D721Med (cell line): Measurements from ENCODE around the gene MAMSTR.
A peak's percentile ranks its signal among the peaks of the same experiment; 100 is the strongest.

Source experiments
- DNase-seq: peaks from one replicate; pipeline ENCODE4 v3.0.0; 2011; ENCODE audit warnings: low spot score; ENCODE audit not compliant: insufficient read length
- FAIRE-seq: peaks from 2 replicates; lab custom pipeline; 2011; peaks lifted over from hg19 to GRCh38; lab: Jason Lieb, UNC
- CTCF ChIP-seq: IDR thresholded peaks from 2 replicates; pipeline ENCODE4 v1.5.1; 2012; ENCODE audit warnings: mild to moderate bottlenecking, control low read depth; ENCODE audit not compliant: insufficient read depth; ENCODE audit errors: missing control alignments

The MAMSTR gene

GRCh38 chr19:48735031-48735615 is 15.6 kb upstream of the MAMSTR start:
- no peak for TF ChIP-seq CTCF
- peak; percentile 97 for DNase-seq
- FAIRE-seq: no peak

GRCh38 chr19:48734625-48735024 is 15.1 kb upstream of the MAMSTR start:
- DNase-seq (no peak), FAIRE-seq (no peak)
- no peak for TF ChIP-seq CTCF

- DNase-seq: no peak
- no peak for FAIRE-seq
Measured at GRCh38 chr19:48731452-48731851, 11.9 kb upstream of the MAMSTR start.

GRCh38 chr19:48728911-48729664 is 9.6 kb upstream of the MAMSTR start:
- DNase-seq (no peak), FAIRE-seq (no peak)
- no peak for TF ChIP-seq CTCF

More at GRCh38 chr19:48731452-48731851, 11.9 kb upstream of the MAMSTR start:
- TF ChIP-seq CTCF: no peak

- no peak for TF ChIP-seq CTCF
Measured at GRCh38 chr19:48726556-48726955, 7.0 kb upstream of the MAMSTR start.

GRCh38 chr19:48724796-48725753 is 5.5 kb upstream of the MAMSTR start:
- no peak for FAIRE-seq
- TF ChIP-seq CTCF: no peak
- DNase-seq: no peak

More at GRCh38 chr19:48726556-48726955, 7.0 kb upstream of the MAMSTR start:
- FAIRE-seq: no peak
- no peak for DNase-seq
